Panc1 (cell line): ENCODE data around the gene ELOVL6. TPM values are rescaled to one million over a fixed set of nuclear protein-coding genes. Genes with fewer than 3 reads are reported as not detected.
"Not testable (repeated sequence)": the region's sequence is repeated elsewhere in the genome, so short reads cannot be mapped to it uniquely, and the experiment has no call there.

Experiments used
- ATAC-seq: fragments of 200-7000 bp; cut with Tn5 transposase; 2 replicates; pipeline ENCODE4 v1.9.1; 2020; ENCODE audit warnings: mild to moderate bottlenecking, moderate library complexity
- BruUV-seq: library from RNA; stranded (reverse); fragments of 400-500 nt; replicated peaks from 2 replicates; lab custom pipeline; 2021; lab: Mats Ljungman, UMichigan
- CTCF ChIA-PET: fragments of 300-600 bp; sonication (Branson Sonifier 250); formaldehyde crosslinking; loops from one replicate; lab custom pipeline; 2022; ENCODE audit warnings: antibody characterized with exemption; lab: Charles Lee
- POLR2A ChIA-PET: fragments of 300-600 bp; sonication (Branson Sonifier 250); formaldehyde crosslinking; loops from one replicate; lab custom pipeline; 2022; ENCODE audit warnings: antibody characterized with exemption; lab: Charles Lee
- DNase-seq: peaks from one replicate; pipeline ENCODE4 v3.0.0-alpha.2; 2010; ENCODE audit warnings: low read depth, low spot score
- H3K27ac ChIP-seq: 2 replicates; pipeline ENCODE4 v1.5.1; 2011; ENCODE audit warnings: mild to moderate bottlenecking, low read length, inconsistent platforms
- H3K27me3 ChIP-seq: fragments of 200-500 bp; sonication (Bioruptor generic); 2 replicates; pipeline ENCODE4 v1.6.0; 2014; ENCODE audit warnings: low read length, inconsistent platforms; ENCODE audit not compliant: control insufficient read depth, insufficient read depth
- H3K36me3 ChIP-seq: fragments of 200-500 bp; sonication (Bioruptor generic); 2 replicates; pipeline ENCODE4 v1.5.1; 2014; ENCODE audit warnings: inconsistent platforms, mild to moderate bottlenecking, low read length, moderate library complexity; ENCODE audit not compliant: control insufficient read depth, insufficient read depth
- H3K4me1 ChIP-seq: 2 replicates; pipeline ENCODE4 v1.5.1; 2011; ENCODE audit warnings: inconsistent platforms, mild to moderate bottlenecking, low read length, moderate library complexity; ENCODE audit not compliant: control insufficient read depth, insufficient read depth
- H3K4me3 ChIP-seq, 2 experiments: 2 replicates each; pipeline ENCODE4 v1.5.1; 2011 to 2012; ENCODE audit warnings: low read depth in 2 of 2, low read length in 2 of 2, mild to moderate bottlenecking in 2 of 2, inconsistent platforms in 1 of 2, moderate library complexity in 1 of 2
- H3K9me3 ChIP-seq: fragments of 200-500 bp; sonication (Bioruptor generic); 2 replicates; pipeline ENCODE4 v1.5.1; 2014; ENCODE audit warnings: low read depth, mild to moderate bottlenecking, inconsistent platforms, low read length, moderate library complexity; ENCODE audit not compliant: control insufficient read depth, insufficient read depth
- CTCF ChIP-seq: fragments of 450-650 bp; IDR thresholded peaks from 2 replicates; pipeline ENCODE4 v1.5.1; 2017; ENCODE audit warnings: mild to moderate bottlenecking
- POLR2AphosphoS5 ChIP-seq: IDR thresholded peaks from 2 replicates; pipeline ENCODE4 v1.6.1; 2012; ENCODE audit warnings: mild to moderate bottlenecking, low read depth, low read length, moderate library complexity
- REST ChIP-seq, 2 experiments: IDR thresholded peaks; 2 replicates each; pipeline ENCODE4 v1.6.1; 2011 to 2012; ENCODE audit warnings: low read depth in 2 of 2, control low read depth in 1 of 2, low read length in 1 of 2, mild to moderate bottlenecking in 1 of 2, moderate library complexity in 1 of 2; ENCODE audit not compliant: insufficient read depth in 1 of 2
- SIN3A ChIP-seq: IDR thresholded peaks from 2 replicates; pipeline ENCODE4 v1.6.1; 2012; ENCODE audit warnings: low read depth, mild to moderate bottlenecking, low read length, moderate library complexity, borderline replicate concordance; ENCODE audit not compliant: insufficient read depth
- TCF7L2 ChIP-seq: IDR thresholded peaks from 2 replicates; pipeline ENCODE4 v1.6.1; 2011; ENCODE audit warnings: mild to moderate bottlenecking, low read depth, low read length, inconsistent platforms
- in situ Hi-C: cut with HindIII; loops from 2 replicates; pipeline ENCODE4 v1.10.0; 2016; ENCODE audit warnings: low sequenced_read_pairs, low pct_unique_long_range_greater_than_20kb
- intact Hi-C: fragments of 100-400 bp; cut with micrococcal nuclease; formaldehyde crosslinking; loops from one replicate; pipeline ENCODE4 v1.10.0; 2022; ENCODE audit not compliant: unreplicated experiment
- total RNA-seq: library from RNA; stranded (reverse); gene quantifications from one replicate; pipeline ENCODE4 v1.2.1, GENCODE V29; 2021; ENCODE audit not compliant: unreplicated experiment

The ELOVL6 gene
- total RNA-seq, 1 experiment from 2014 or later: 0.54 TPM

GRCh38 chr4:110193822-110194761, 4.3 kb downstream of the ELOVL6 start:
- no peak for ATAC-seq
- POLR2A ChIA-PET: no interaction called here

GRCh38 chr4:110193287-110193686, 5.1 kb downstream of the ELOVL6 start:
- H3K27me3 ChIP-seq, CTCF ChIA-PET, H3K4me1 ChIP-seq, POLR2A ChIA-PET, H3K36me3 ChIP-seq, H3K4me3 ChIP-seq, H3K9me3 ChIP-seq, in situ Hi-C loops, ATAC-seq, intact Hi-C loops, H3K27ac ChIP-seq, BruUV-seq, DNase-seq: not testable (repeated sequence)

More at GRCh38 chr4:110193822-110194761, 4.3 kb downstream of the ELOVL6 start:
- intact Hi-C loops: no loop called here
- Histone ChIP-seq H3K9me3 (no peaks in the 10 kb centered on the region), H3K27ac (no peak overlapping the region), H3K4me3 (no peak overlapping the region), H3K4me1 (no peaks in the 10 kb centered on the region; the same call in 1 of the 2 replicates), H3K36me3 (peaks cover 5% of the 10 kb centered on the region; the same call in 1 of the 2 replicates), H3K27me3 (no peaks in the 10 kb centered on the region)
- DNase-seq: no peak
- no TSS peak for BruUV-seq
- TF ChIP-seq POLR2AphosphoS5: no peak
- no peak for TF ChIP-seq CTCF
- no peak for TF ChIP-seq REST (IDR thresholded peaks at IDR 0.05; ENCODE audit: insufficient read depth in 1 of 2, low read depth in 2 of 2, low read length in 1 of 2)
- TF ChIP-seq SIN3A: no peak
- TF ChIP-seq TCF7L2: no peak
- in situ Hi-C loops: no loop called here
- CTCF ChIA-PET: no interaction called here

GRCh38 chr4:110190249-110190648, 8.2 kb downstream of the ELOVL6 start:
- H3K36me3 ChIP-seq: no peaks in the 10 kb centered on the region
- ChIA-PET POLR2A (no interaction called here), CTCF (no interaction called here)

More at GRCh38 chr4:110190249-110190648, 8.2 kb downstream of the ELOVL6 start:
- H3K9me3 ChIP-seq: no peaks in the 10 kb centered on the region
- no TSS peak for BruUV-seq
- DNase-seq (no peak), ATAC-seq (no peak)
- H3K4me1 ChIP-seq: no peaks in the 10 kb centered on the region; the same call in 1 of the 2 replicates
- no peak overlapping the region for H3K27ac ChIP-seq
- intact Hi-C loops: no loop called here
- TF ChIP-seq REST (IDR thresholded peaks at IDR 0.05; ENCODE audit: insufficient read depth in 1 of 2, low read depth in 2 of 2, low read length in 1 of 2): no peak
- no peak for TF ChIP-seq TCF7L2
- TF ChIP-seq SIN3A: no peak
- TF ChIP-seq POLR2AphosphoS5: no peak
- TF ChIP-seq CTCF: no peak
- no peak overlapping the region for H3K4me3 ChIP-seq
- no peaks in the 10 kb centered on the region for H3K27me3 ChIP-seq
- in situ Hi-C loops: no loop called here
